IMR-90 (cell line): ENCODE data around the gene ANKEF1. TPM values are rescaled to one million over a fixed set of nuclear protein-coding genes. Genes with fewer than 3 reads are reported as not detected.

Experiments used
- ATAC-seq: fragments of 200-7000 bp; cut with Tn5 transposase; 2 replicates; pipeline ENCODE4 v1.9.1; 2020; ENCODE audit warnings: low read depth, mild to moderate bottlenecking, moderate library complexity
- BruUV-seq: library from RNA; stranded (reverse); fragments of 400-500 nt; replicated peaks from 2 replicates; lab custom pipeline; 2021; lab: Mats Ljungman, UMichigan
- CTCF ChIA-PET: fragments of 300-600 bp; formaldehyde crosslinking; extraction: SDS; loops from one replicate; lab custom pipeline; 2021; ENCODE audit warnings: antibody characterized with exemption; lab: Yijun Ruan, JAX
- POLR2A ChIA-PET: fragments of 300-600 bp; sonication (Branson Sonifier 250); formaldehyde crosslinking; loops from one replicate; lab custom pipeline; 2022; ENCODE audit warnings: antibody characterized with exemption; ENCODE audit not compliant: unreplicated experiment; lab: Charles Lee
- DNase-seq: peaks from one replicate; pipeline ENCODE4 v3.0.0; 2013
- H2AFZ ChIP-seq: replicated peaks from 2 replicates; pipeline ENCODE3; 2013; ENCODE audit warnings: low read length, mild to moderate bottlenecking; ENCODE audit not compliant: poor library complexity
- H2AK5ac ChIP-seq: 2 replicates; pipeline ENCODE4 v1.6.1; 2013; ENCODE audit warnings: low read depth, low read length, inconsistent platforms
- H2AK9ac ChIP-seq: replicated peaks from 2 replicates; pipeline ENCODE3; 2013; ENCODE audit warnings: mild to moderate bottlenecking, low read depth, low read length, moderate library complexity; ENCODE audit not compliant: poor library complexity
- H2BK120ac ChIP-seq: 2 replicates; pipeline ENCODE4 v1.6.1; 2013; ENCODE audit warnings: low read depth, low read length, inconsistent platforms
- H2BK15ac ChIP-seq: 3 replicates; pipeline ENCODE4 v1.6.1; 2013; ENCODE audit warnings: low read depth, low read length, inconsistent platforms
- H2BK20ac ChIP-seq: 2 replicates; pipeline ENCODE4 v1.6.1; 2013; ENCODE audit warnings: low read depth, mild to moderate bottlenecking, inconsistent platforms, low read length, moderate library complexity
- H2BK5ac ChIP-seq: 2 replicates; pipeline ENCODE4 v1.6.1; 2013; ENCODE audit warnings: mild to moderate bottlenecking, low read depth, low read length, inconsistent platforms; ENCODE audit not compliant: poor library complexity, severe bottlenecking
- H3K14ac ChIP-seq: replicated peaks from 2 replicates; pipeline ENCODE4 v1.6.1; 2013; ENCODE audit warnings: low read depth, low read length, inconsistent platforms
- H3K18ac ChIP-seq: 2 replicates; pipeline ENCODE4 v1.6.1; 2013; ENCODE audit warnings: low read depth, low read length, control low read depth
- H3K23ac ChIP-seq: 2 replicates; pipeline ENCODE4 v1.6.1; 2013; ENCODE audit warnings: low read depth, low read length, inconsistent platforms
- H3K27ac ChIP-seq: 2 replicates; pipeline ENCODE4 v1.5.1; 2013; ENCODE audit warnings: mild to moderate bottlenecking, control low read depth, low read length; ENCODE audit not compliant: insufficient read depth
- H3K27me3 ChIP-seq: 2 replicates; pipeline ENCODE4 v1.6.1; 2013; ENCODE audit warnings: low read length; ENCODE audit not compliant: control insufficient read depth, insufficient read depth
- H3K36me3 ChIP-seq: 2 replicates; pipeline ENCODE4 v1.6.1; 2013; ENCODE audit warnings: low read length, mixed read lengths; ENCODE audit not compliant: control insufficient read depth, insufficient read depth
- H3K4ac ChIP-seq: 2 replicates; pipeline ENCODE4 v1.6.1; 2013; ENCODE audit warnings: low read depth, low read length, inconsistent platforms
- H3K4me1 ChIP-seq: 2 replicates; pipeline ENCODE4 v1.6.1; 2013; ENCODE audit warnings: low read length, mixed read lengths; ENCODE audit not compliant: control insufficient read depth, insufficient read depth
- H3K4me2 ChIP-seq: 2 replicates; pipeline ENCODE4 v1.6.1; 2013; ENCODE audit warnings: low read depth, mild to moderate bottlenecking, control low read depth, low read length, moderate library complexity
- H3K4me3 ChIP-seq: 2 replicates; pipeline ENCODE4 v1.5.1; 2013; ENCODE audit warnings: low read depth, mild to moderate bottlenecking, control low read depth, low read length, moderate library complexity; ENCODE audit not compliant: insufficient read depth
- H3K56ac ChIP-seq: 2 replicates; pipeline ENCODE4 v1.6.1; 2013; ENCODE audit warnings: low read length, inconsistent platforms; ENCODE audit not compliant: insufficient read depth; ENCODE audit errors: extremely low read depth
- H3K79me1 ChIP-seq, 2 experiments: 2 replicates each; pipeline ENCODE4 v1.6.1; 2013; ENCODE audit warnings: low read length in 2 of 2, inconsistent platforms in 1 of 2, low read depth in 1 of 2
- H3K9ac ChIP-seq: 2 replicates; pipeline ENCODE4 v1.6.1; 2013; ENCODE audit warnings: low read depth, low read length, control low read depth
- H3K9me1 ChIP-seq: 2 replicates; pipeline ENCODE4 v1.6.1; 2013; ENCODE audit warnings: low read length, inconsistent platforms; ENCODE audit not compliant: insufficient read depth
- H3K9me3 ChIP-seq: 2 replicates; pipeline ENCODE4 v1.6.1; 2013; ENCODE audit warnings: low read length; ENCODE audit not compliant: control insufficient read depth, insufficient read depth
- H4K20me1 ChIP-seq: 2 replicates; pipeline ENCODE4 v1.6.1; 2013; ENCODE audit warnings: low read length, inconsistent platforms; ENCODE audit not compliant: insufficient read depth
- H4K5ac ChIP-seq: 2 replicates; pipeline ENCODE4 v1.6.1; 2013; ENCODE audit warnings: mild to moderate bottlenecking, low read depth, low read length, control low read depth
- H4K8ac ChIP-seq, 2 experiments: 2 replicates each; pipeline ENCODE4 v1.6.1; 2013; ENCODE audit warnings: low read depth in 2 of 2, low read length in 2 of 2, control low read depth in 1 of 2, inconsistent platforms in 1 of 2
- H4K91ac ChIP-seq: 2 replicates; pipeline ENCODE4 v1.6.1; 2013; ENCODE audit warnings: low read depth, low read length, inconsistent platforms; ENCODE audit not compliant: insufficient read depth
- BHLHE40 ChIP-seq: fragments of 150-350 bp; IDR thresholded peaks from 2 replicates; pipeline ENCODE4 v1.6.1; 2016; ENCODE audit warnings: mild to moderate bottlenecking, low read depth, low read length
- CEBPB ChIP-seq: IDR thresholded peaks from 2 replicates; pipeline ENCODE4 v1.6.1; 2012; ENCODE audit warnings: low read depth, low read length, improper control_type of control experiment
- CHD1 ChIP-seq: IDR thresholded peaks from 2 replicates; pipeline ENCODE4 v1.6.1; 2012; ENCODE audit warnings: low read depth, low read length, improper control_type of control experiment
- ELK1 ChIP-seq: fragments of 150-350 bp; IDR thresholded peaks from 2 replicates; pipeline ENCODE4 v1.6.1; 2016; ENCODE audit warnings: low read depth, mild to moderate bottlenecking, low read length, moderate library complexity, borderline replicate concordance
- FOS ChIP-seq: fragments of 150-350 bp; IDR thresholded peaks from 2 replicates; pipeline ENCODE4 v1.6.1; 2016; ENCODE audit warnings: low read depth, low read length
- MAFK ChIP-seq: IDR thresholded peaks from 2 replicates; pipeline ENCODE4 v1.6.1; 2012; ENCODE audit warnings: low read depth, low read length, improper control_type of control experiment
- MAZ ChIP-seq: IDR thresholded peaks from 2 replicates; pipeline ENCODE4 v1.6.1; 2012; ENCODE audit warnings: low read depth, mild to moderate bottlenecking, low read length, improper control_type of control experiment, moderate library complexity, borderline replicate concordance
- MXI1 ChIP-seq: IDR thresholded peaks from 2 replicates; pipeline ENCODE4 v1.6.1; 2012; ENCODE audit warnings: low read depth, mild to moderate bottlenecking, low read length, moderate library complexity, borderline replicate concordance
- NFE2L2 ChIP-seq: fragments of 150-350 bp; IDR thresholded peaks from 2 replicates; pipeline ENCODE4 v1.6.1; 2016; ENCODE audit warnings: low read depth, mild to moderate bottlenecking, low read length
- POLR2A ChIP-seq: IDR thresholded peaks from 2 replicates; pipeline ENCODE4 v1.6.1; 2012; ENCODE audit warnings: mild to moderate bottlenecking, low read depth, low read length
- RAD21 ChIP-seq: IDR thresholded peaks from 2 replicates; pipeline ENCODE4 v1.6.1; 2012; ENCODE audit warnings: low read length, improper control_type of control experiment
- RCOR1 ChIP-seq: IDR thresholded peaks from 2 replicates; pipeline ENCODE4 v1.6.1; 2012; ENCODE audit warnings: mild to moderate bottlenecking, low read length, improper control_type of control experiment; ENCODE audit not compliant: insufficient replicate concordance
- RFX5 ChIP-seq: IDR thresholded peaks from 2 replicates; pipeline ENCODE4 v1.8.0; 2012; ENCODE audit warnings: low read depth, mild to moderate bottlenecking, low read length, moderate library complexity
- SMC3 ChIP-seq: fragments of 150-350 bp; IDR thresholded peaks from 2 replicates; pipeline ENCODE4 v1.6.1; 2016; ENCODE audit warnings: low read depth, mild to moderate bottlenecking, antibody characterized with exemption, low read length, moderate library complexity
- USF2 ChIP-seq: fragments of 150-350 bp; IDR thresholded peaks from 2 replicates; pipeline ENCODE4 v1.6.1; 2017; ENCODE audit warnings: mild to moderate bottlenecking, antibody characterized with exemption, low read length, low read depth
- WGBS, 2 experiments: methylation state at CpG; one replicate each; pipeline versions ENCODE4 v1.1.5 to v1.1.7; 2013; ENCODE audit warnings: missing lambda C conversion rate in 2 of 2; ENCODE audit not compliant: insufficient read length in 1 of 2; ENCODE audit errors: extremely low coverage in 2 of 2; 5-methylcytosine and 5-hydroxymethylcytosine counted together
- dilution Hi-C: fragments of 300-500 bp; cut with HindIII; formaldehyde crosslinking; loops from one replicate; pipeline ENCODE4 v1.14.3; 2018; ENCODE audit warnings: low sequenced_read_pairs; ENCODE audit not compliant: unreplicated experiment
- in situ Hi-C: fragments of 300-500 bp; cut with MboI; formaldehyde crosslinking; loops from 3 replicates; pipeline ENCODE4 v1.14.3; 2019; ENCODE audit warnings: low sequenced_read_pairs, inconsistent platforms, mixed read lengths
- intact Hi-C: fragments of 100-400 bp; cut with micrococcal nuclease; formaldehyde crosslinking; loops from 2 replicates; pipeline ENCODE4 v1.10.0; 2022
- polyA plus RNA-seq, 3 experiments: library from polyadenylated mRNA; depleted of rRNA; stranded (reverse); fragments of >200 nt; gene quantifications; 2 replicates each; pipeline ENCODE4 v1.2.3, GENCODE V29; 2012; ENCODE audit warnings: low replicate concordance in 1 of 3
- total RNA-seq: library from RNA; depleted of rRNA; stranded (reverse); fragments of >200 nt; gene quantifications from 2 replicates; pipeline ENCODE4 v1.2.3, GENCODE V29; 2012
- TF ChIP-seq, protein P1 (sequence below): conservative IDR thresholded peaks from 2 replicates; pipeline ENCODE4 v1.5.1; 2012; ENCODE audit warnings: mild to moderate bottlenecking, low read depth, low read length, improper control_type of control experiment

The ANKEF1 gene
- total and polyA plus RNA-seq, 2 of the 4 experiments (the other 2 are of a cell fraction): 0.31 to 0.54 TPM

- Histone ChIP-seq H3K36me3 (no peaks in the 10 kb centered on the region), H3K9me3 (no peaks in the 10 kb centered on the region), H3K4me1 (no peaks in the 10 kb centered on the region), H3K4me3 (no peak overlapping the region), H3K14ac (no peak overlapping the region), H3K4me2 (no peak overlapping the region), H4K20me1 (no peaks in the 10 kb centered on the region), H4K91ac (no peak overlapping the region), H2BK120ac (no peak overlapping the region), H4K5ac (no peak overlapping the region), H2BK15ac (no peak overlapping the region), H3K27ac (no peak overlapping the region), H2AK9ac (no peak overlapping the region), H3K9ac (no peak overlapping the region), H3K9me1 (no peaks in the 10 kb centered on the region), H2AFZ (peak overlapping the region; percentile 16), H4K8ac (no peak overlapping the region), H3K18ac (no peak overlapping the region), H3K79me1 (no peaks in the 10 kb centered on the region), H3K56ac (no peak overlapping the region), H3K4ac (no peak overlapping the region), H2BK20ac (no peak overlapping the region), H2BK5ac (no peak overlapping the region), H3K27me3 (no peaks in the 10 kb centered on the region), H3K23ac (no peak overlapping the region), H2AK5ac (no peak overlapping the region)
- ChIA-PET CTCF (interaction anchor here (1.0 to 1.2 kb wide), 2 partner anchors 9 to 43 kb away, joined by 3 to 5 read pairs; no protein-coding TSS in a partner anchor), POLR2A (no interaction called here)
- ATAC-seq (peak; percentile 60), DNase-seq (peak; percentile 1)
- TF ChIP-seq CEBPB (no peak), RFX5 (no peak), USF2 (no peak), RCOR1 (no peak), CHD1 (no peak), POLR2A (no peak), MAZ (no peak), FOS (no peak), BHLHE40 (no peak), MAFK (no peak), ELK1 (no peak), SMC3 (no peak), MXI1 (no peak), RAD21 (no peak), NFE2L2 (no peak)
- TF ChIP-seq, protein P1, sequence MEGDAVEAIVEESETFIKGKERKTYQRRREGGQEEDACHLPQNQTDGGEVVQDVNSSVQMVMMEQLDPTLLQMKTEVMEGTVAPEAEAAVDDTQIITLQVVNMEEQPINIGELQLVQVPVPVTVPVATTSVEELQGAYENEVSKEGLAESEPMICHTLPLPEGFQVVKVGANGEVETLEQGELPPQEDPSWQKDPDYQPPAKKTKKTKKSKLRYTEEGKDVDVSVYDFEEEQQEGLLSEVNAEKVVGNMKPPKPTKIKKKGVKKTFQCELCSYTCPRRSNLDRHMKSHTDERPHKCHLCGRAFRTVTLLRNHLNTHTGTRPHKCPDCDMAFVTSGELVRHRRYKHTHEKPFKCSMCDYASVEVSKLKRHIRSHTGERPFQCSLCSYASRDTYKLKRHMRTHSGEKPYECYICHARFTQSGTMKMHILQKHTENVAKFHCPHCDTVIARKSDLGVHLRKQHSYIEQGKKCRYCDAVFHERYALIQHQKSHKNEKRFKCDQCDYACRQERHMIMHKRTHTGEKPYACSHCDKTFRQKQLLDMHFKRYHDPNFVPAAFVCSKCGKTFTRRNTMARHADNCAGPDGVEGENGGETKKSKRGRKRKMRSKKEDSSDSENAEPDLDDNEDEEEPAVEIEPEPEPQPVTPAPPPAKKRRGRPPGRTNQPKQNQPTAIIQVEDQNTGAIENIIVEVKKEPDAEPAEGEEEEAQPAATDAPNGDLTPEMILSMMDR: no peak
- dilution Hi-C loops: no loop called here
- WGBS, 2 experiments: no CpG with 5 or more reads among the region's 4 CpGs
- no TSS peak for BruUV-seq
- in situ Hi-C loops: no loop called here
- intact Hi-C loops: no loop called here
These were observed 12.6 kb downstream of the ANKEF1 start for GRCh38 chr20:10047427-10047826.
